GM23338 (cell line): ENCODE data around the gene PDLIM5. TPM values are rescaled to one million over a fixed set of nuclear protein-coding genes. Genes with fewer than 3 reads are reported as not detected.
A peak's percentile ranks its signal among the peaks of the same experiment; 100 is the strongest.

Experiments used
- ATAC-seq: fragments of 200-7000 bp; cut with Tn5 transposase; 3 replicates; pipeline ENCODE4 v1.9.1; 2020
- DNase-seq: peaks from one replicate; pipeline ENCODE4 v3.0.0-alpha.2; 2015; ENCODE audit warnings: low spot score
- H2AFZ ChIP-seq: fragments of 200-600 bp; sonication (generic); 2 replicates; pipeline ENCODE4 v1.8.0; 2016; ENCODE audit warnings: antibody characterized with exemption, mild to moderate bottlenecking, moderate library complexity
- H3F3A ChIP-seq: fragments of 200-600 bp; sonication (generic); replicated peaks from 2 replicates; pipeline ENCODE4 v1.8.0; 2017; ENCODE audit warnings: antibody characterized with exemption, mixed run types, low read depth
- H3K27ac ChIP-seq: fragments of 200-600 bp; sonication (generic); 2 replicates; pipeline ENCODE4 v1.6.1; 2016; ENCODE audit warnings: low read depth
- H3K27me3 ChIP-seq: fragments of 200-600 bp; sonication (generic); 2 replicates; pipeline ENCODE4 v1.8.0; 2016; ENCODE audit warnings: mild to moderate bottlenecking, mixed run types, moderate library complexity; ENCODE audit not compliant: insufficient read depth
- H3K36me3 ChIP-seq: fragments of 200-600 bp; sonication (generic); 2 replicates; pipeline ENCODE4 v1.8.0; 2016; ENCODE audit warnings: mild to moderate bottlenecking; ENCODE audit not compliant: insufficient read depth
- H3K4me1 ChIP-seq: fragments of 200-600 bp; sonication (generic); 2 replicates; pipeline ENCODE4 v1.8.0; 2016; ENCODE audit warnings: mild to moderate bottlenecking, moderate library complexity; ENCODE audit not compliant: insufficient read depth
- H3K4me2 ChIP-seq: fragments of 200-600 bp; sonication (generic); 2 replicates; pipeline ENCODE4 v1.7.1; 2017; ENCODE audit warnings: mixed run types
- H3K4me3 ChIP-seq: fragments of 200-600 bp; sonication (generic); 2 replicates; pipeline ENCODE4 v1.6.1; 2016; ENCODE audit warnings: mixed run types
- H3K79me2 ChIP-seq: fragments of 200-600 bp; sonication (generic); replicated peaks from 2 replicates; pipeline ENCODE4 v1.8.0; 2017; ENCODE audit warnings: mild to moderate bottlenecking; ENCODE audit not compliant: insufficient read depth
- H3K9me2 ChIP-seq: fragments of 200-600 bp; sonication (generic); 2 replicates; pipeline ENCODE4 v1.8.0; 2017; ENCODE audit not compliant: insufficient read depth
- H4K20me1 ChIP-seq: fragments of 200-600 bp; sonication (generic); replicated peaks from 2 replicates; pipeline ENCODE4 v1.8.0; 2017; ENCODE audit warnings: mild to moderate bottlenecking; ENCODE audit not compliant: insufficient read depth
- H3K27ac Mint-ChIP-seq: 2 replicates; pipeline ENCODE4 v1.8.0; 2020; ENCODE audit warnings: inconsistent platforms, mild to moderate bottlenecking, moderate library complexity, mixed read lengths
- H3K27me3 Mint-ChIP-seq: 3 replicates; pipeline ENCODE4 v1.8.0; 2022; ENCODE audit warnings: low read depth, mild to moderate bottlenecking, moderate library complexity, mixed read lengths, inconsistent platforms; ENCODE audit not compliant: insufficient read depth, poor library complexity
- H3K36me3 Mint-ChIP-seq: 3 replicates; pipeline ENCODE4 v1.8.0; 2021; ENCODE audit warnings: low read depth, mild to moderate bottlenecking, inconsistent platforms, moderate library complexity, mixed read lengths
- H3K4me1 Mint-ChIP-seq: 3 replicates; pipeline ENCODE4 v1.8.0; 2020; ENCODE audit warnings: mild to moderate bottlenecking, inconsistent platforms, mixed read lengths
- H3K4me3 Mint-ChIP-seq: 3 replicates; pipeline ENCODE4 v1.8.0; 2021; ENCODE audit warnings: moderate library complexity, mild to moderate bottlenecking, inconsistent platforms, mixed read lengths
- H3K9me3 Mint-ChIP-seq: 3 replicates; pipeline ENCODE4 v1.8.0; 2020; ENCODE audit warnings: moderate library complexity, mild to moderate bottlenecking, inconsistent platforms, mixed read lengths
- CREB1 ChIP-seq: fragments of 250-450 bp; sonication (Bioruptor Pico); IDR thresholded peaks from 2 replicates; pipeline ENCODE4 v1.5.0; 2020; ENCODE audit warnings: low read depth, mild to moderate bottlenecking, moderate library complexity
- EZH2phosphoT487 ChIP-seq: fragments of 200-600 bp; sonication (generic); IDR thresholded peaks from one replicate; pipeline ENCODE4 v1.8.1; 2018; ENCODE audit warnings: antibody characterized with exemption; ENCODE audit not compliant: unreplicated experiment
- JUNB ChIP-seq: IDR thresholded peaks from one replicate; pipeline ENCODE4 v1.6.1; 2016; ENCODE audit warnings: antibody characterized with exemption; ENCODE audit not compliant: unreplicated experiment
- NANOG ChIP-seq: IDR thresholded peaks from 2 replicates; pipeline ENCODE4 v1.6.1; 2016; ENCODE audit warnings: antibody characterized with exemption, borderline replicate concordance
- POLR2AphosphoS5 ChIP-seq: IDR thresholded peaks from 2 replicates; pipeline ENCODE4 v1.6.1; 2016; ENCODE audit warnings: antibody characterized with exemption, low read depth
- STAT1 ChIP-seq: IDR thresholded peaks from one replicate; pipeline ENCODE4 v1.6.1; 2016; ENCODE audit warnings: antibody characterized with exemption; ENCODE audit not compliant: unreplicated experiment
- ZNF114 ChIP-seq: fragments of 250-450 bp; sonication (Bioruptor Pico); IDR thresholded peaks from 2 replicates; pipeline ENCODE4 v1.5.0; 2020; ENCODE audit warnings: mild to moderate bottlenecking, moderate library complexity
- polyA plus RNA-seq: library from polyadenylated mRNA; unstranded; fragments of >200 nt; fragmentation: Nextera tagmentation; extraction: Ambion mirVana; gene quantifications from 2 replicates; pipeline ENCODE4 v1.2.1, GENCODE V29; 2016
- total RNA-seq: library from RNA; depleted of rRNA; stranded (reverse); fragments of >200 nt; shearing (Covaris generic); gene quantifications from 2 replicates; pipeline ENCODE4 v1.2.3, GENCODE V29; 2014
- TF ChIP-seq, protein P1 (sequence below): IDR thresholded peaks from one replicate; pipeline ENCODE4 v1.6.1; 2018; ENCODE audit warnings: antibody characterized with exemption; ENCODE audit not compliant: unreplicated experiment
- TF ChIP-seq, protein P2 (sequence below), 2 experiments: fragments of 200-600 bp in 1 of 2; sonication (generic) in 1 of 2; conservative IDR thresholded peaks; 2 replicates each; pipeline versions ENCODE4 v1.5.1 to v1.6.1; 2016 to 2017; ENCODE audit warnings: antibody characterized with exemption in 2 of 2, low read depth in 2 of 2, mild to moderate bottlenecking in 2 of 2, moderate library complexity in 1 of 2

PDLIM5 gene
- total and polyA plus RNA-seq, 2 experiments from 2014 or later = 45.2 to 53.0 TPM

DNA sequence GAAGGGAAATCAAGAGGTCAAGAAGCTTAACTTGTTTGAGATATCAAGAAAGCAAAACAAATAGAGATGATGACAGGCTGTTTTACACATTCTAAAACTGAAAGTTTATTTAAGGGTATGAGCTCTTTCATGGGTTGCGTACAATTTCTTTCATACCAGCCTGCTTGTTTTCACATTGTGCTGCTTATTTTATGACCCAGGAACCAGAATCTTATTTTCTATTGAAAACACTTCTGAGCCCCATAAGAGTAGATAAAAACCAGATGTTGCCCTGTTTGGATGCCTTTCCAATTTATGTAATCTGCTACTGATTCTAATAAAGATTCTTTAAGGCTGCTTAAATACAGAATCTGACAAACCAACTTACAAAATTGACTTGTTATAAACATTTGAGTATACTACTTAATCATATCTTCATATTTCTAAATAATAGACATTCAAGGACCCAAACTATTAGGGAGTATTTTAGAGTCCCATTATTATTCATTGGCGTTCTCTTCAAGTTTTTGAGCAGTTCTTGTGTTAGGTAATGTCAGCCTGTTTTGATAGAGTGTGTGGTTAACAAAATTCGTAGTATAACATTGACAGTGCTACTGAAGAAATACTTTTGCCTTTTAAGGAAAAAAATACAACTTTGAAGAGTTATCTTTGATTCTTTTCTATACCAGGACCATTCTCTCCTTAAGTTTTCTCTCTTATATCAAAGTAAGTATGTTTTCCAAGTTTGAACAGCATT is 74.4 kb downstream of the PDLIM5 start:
- Mint-ChIP-seq H3K9me3 (no peaks in the 10 kb centered on the region), H3K4me1 (peaks cover 6% of the 10 kb centered on the region; the same call in 2 of the 3 replicates), H3K36me3 (no peaks in the 10 kb centered on the region; the same call in 2 of the 3 replicates), H3K27ac (no peak overlapping the region), H3K4me3 (no peak overlapping the region), H3K27me3 (no peaks in the 10 kb centered on the region)
- no peaks in the 10 kb centered on the region for H3K27me3 ChIP-seq
- no peaks in the 10 kb centered on the region; the same call in 1 of the 2 replicates for H3K9me2 ChIP-seq
- no peak overlapping the region for H3K4me3 ChIP-seq
- H3K4me2 ChIP-seq = no peak overlapping the region
- DNase-seq = no peak
- TF ChIP-seq NANOG (no peak), EZH2phosphoT487 (no peak), POLR2AphosphoS5 (no peak), ZNF114 (CRISPR knock-in tag) (no peak), JUNB (no peak)
- TF ChIP-seq, protein P1, sequence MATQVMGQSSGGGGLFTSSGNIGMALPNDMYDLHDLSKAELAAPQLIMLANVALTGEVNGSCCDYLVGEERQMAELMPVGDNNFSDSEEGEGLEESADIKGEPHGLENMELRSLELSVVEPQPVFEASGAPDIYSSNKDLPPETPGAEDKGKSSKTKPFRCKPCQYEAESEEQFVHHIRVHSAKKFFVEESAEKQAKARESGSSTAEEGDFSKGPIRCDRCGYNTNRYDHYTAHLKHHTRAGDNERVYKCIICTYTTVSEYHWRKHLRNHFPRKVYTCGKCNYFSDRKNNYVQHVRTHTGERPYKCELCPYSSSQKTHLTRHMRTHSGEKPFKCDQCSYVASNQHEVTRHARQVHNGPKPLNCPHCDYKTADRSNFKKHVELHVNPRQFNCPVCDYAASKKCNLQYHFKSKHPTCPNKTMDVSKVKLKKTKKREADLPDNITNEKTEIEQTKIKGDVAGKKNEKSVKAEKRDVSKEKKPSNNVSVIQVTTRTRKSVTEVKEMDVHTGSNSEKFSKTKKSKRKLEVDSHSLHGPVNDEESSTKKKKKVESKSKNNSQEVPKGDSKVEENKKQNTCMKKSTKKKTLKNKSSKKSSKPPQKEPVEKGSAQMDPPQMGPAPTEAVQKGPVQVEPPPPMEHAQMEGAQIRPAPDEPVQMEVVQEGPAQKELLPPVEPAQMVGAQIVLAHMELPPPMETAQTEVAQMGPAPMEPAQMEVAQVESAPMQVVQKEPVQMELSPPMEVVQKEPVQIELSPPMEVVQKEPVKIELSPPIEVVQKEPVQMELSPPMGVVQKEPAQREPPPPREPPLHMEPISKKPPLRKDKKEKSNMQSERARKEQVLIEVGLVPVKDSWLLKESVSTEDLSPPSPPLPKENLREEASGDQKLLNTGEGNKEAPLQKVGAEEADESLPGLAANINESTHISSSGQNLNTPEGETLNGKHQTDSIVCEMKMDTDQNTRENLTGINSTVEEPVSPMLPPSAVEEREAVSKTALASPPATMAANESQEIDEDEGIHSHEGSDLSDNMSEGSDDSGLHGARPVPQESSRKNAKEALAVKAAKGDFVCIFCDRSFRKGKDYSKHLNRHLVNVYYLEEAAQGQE = no peak
- no peaks in the 10 kb centered on the region for H3F3A ChIP-seq
- H3K79me2 ChIP-seq = no peaks in the 10 kb centered on the region; the same call in 1 of the 2 replicates
- ATAC-seq = no peak
- H3K4me1 ChIP-seq = no peaks in the 10 kb centered on the region
- H4K20me1 ChIP-seq = no peaks in the 10 kb centered on the region
- no peak overlapping the region for H2AFZ ChIP-seq
- H3K36me3 ChIP-seq = no peaks in the 10 kb centered on the region
- H3K27ac ChIP-seq = no peak overlapping the region

DNA sequence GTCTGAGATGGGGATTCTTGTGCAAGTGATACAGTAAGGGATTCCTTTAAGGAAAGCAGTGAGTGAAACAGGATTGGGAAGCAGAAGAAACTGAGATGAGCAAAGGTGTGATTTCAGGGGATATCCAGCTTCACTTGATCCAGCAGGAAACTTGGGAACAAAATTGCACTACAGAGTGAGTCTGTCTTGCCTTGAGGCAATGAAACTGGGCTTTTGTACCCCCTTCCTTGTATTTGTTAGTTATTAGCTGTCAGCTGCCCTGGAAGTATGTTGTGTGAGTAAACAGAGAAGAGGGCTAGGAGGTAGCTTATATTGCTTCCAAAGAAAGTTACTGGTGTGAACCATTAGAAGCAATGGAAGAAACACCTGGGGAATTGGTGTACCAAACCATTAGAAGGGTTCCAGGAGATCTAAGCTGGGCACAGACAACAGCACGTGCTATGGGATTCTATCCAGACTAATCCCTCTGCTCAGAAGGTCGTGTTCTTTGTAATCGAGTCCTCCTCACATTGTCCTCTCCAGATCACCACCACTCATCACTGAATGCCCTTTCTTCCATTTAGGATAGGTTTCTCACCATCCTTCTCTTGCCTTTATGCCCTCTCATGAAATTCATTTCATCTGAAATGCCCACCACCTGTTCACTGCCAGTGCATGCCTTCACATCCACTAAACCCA is 76.0 kb downstream of the PDLIM5 start:
- no peak overlapping the region for H3K27ac ChIP-seq
- H3K27me3 ChIP-seq = no peaks in the 10 kb centered on the region
- Mint-ChIP-seq H3K27me3 (peaks cover 1% of the 10 kb centered on the region), H3K36me3 (no peaks in the 10 kb centered on the region; the same call in 2 of the 3 replicates), H3K27ac (peak overlapping the region; percentile 2; the same call in 1 of the 2 replicates), H3K4me1 (peaks cover 6% of the 10 kb centered on the region), H3K4me3 (no peak overlapping the region), H3K9me3 (no peaks in the 10 kb centered on the region)
- H3K36me3 ChIP-seq = no peaks in the 10 kb centered on the region
- H4K20me1 ChIP-seq = no peaks in the 10 kb centered on the region
- DNase-seq = no peak
- no peak overlapping the region for H3K4me3 ChIP-seq
- H2AFZ ChIP-seq = no peak overlapping the region
- TF ChIP-seq STAT1 = no peak
- TF ChIP-seq CREB1 (CRISPR knock-in tag) = no peak
- no peak for TF ChIP-seq ZNF114 (CRISPR knock-in tag)
- TF ChIP-seq, protein P2, sequence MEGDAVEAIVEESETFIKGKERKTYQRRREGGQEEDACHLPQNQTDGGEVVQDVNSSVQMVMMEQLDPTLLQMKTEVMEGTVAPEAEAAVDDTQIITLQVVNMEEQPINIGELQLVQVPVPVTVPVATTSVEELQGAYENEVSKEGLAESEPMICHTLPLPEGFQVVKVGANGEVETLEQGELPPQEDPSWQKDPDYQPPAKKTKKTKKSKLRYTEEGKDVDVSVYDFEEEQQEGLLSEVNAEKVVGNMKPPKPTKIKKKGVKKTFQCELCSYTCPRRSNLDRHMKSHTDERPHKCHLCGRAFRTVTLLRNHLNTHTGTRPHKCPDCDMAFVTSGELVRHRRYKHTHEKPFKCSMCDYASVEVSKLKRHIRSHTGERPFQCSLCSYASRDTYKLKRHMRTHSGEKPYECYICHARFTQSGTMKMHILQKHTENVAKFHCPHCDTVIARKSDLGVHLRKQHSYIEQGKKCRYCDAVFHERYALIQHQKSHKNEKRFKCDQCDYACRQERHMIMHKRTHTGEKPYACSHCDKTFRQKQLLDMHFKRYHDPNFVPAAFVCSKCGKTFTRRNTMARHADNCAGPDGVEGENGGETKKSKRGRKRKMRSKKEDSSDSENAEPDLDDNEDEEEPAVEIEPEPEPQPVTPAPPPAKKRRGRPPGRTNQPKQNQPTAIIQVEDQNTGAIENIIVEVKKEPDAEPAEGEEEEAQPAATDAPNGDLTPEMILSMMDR (conservative IDR thresholded peaks at IDR 0.05; ENCODE audit: low read depth in 2 of 2) = no peak
- no peak for TF ChIP-seq NANOG
- no peaks in the 10 kb centered on the region for H3K79me2 ChIP-seq
- H3F3A ChIP-seq = no peaks in the 10 kb centered on the region
- H3K4me2 ChIP-seq = no peak overlapping the region
- H3K9me2 ChIP-seq = no peaks in the 10 kb centered on the region
- no peak for ATAC-seq
- H3K4me1 ChIP-seq = no peaks in the 10 kb centered on the region
